ENCODE results near the gene SPNS3. TPM values are rescaled to one million over a fixed set of nuclear protein-coding genes. Genes with fewer than 3 reads are reported as not detected.

SPNS3 gene
- total RNA-seq (2014; rRNA removed; shearing (Covaris generic)), result 0.52 TPM in 1 of 2 replicates, not detected in the other

GRCh38 chr17:4433515-4434031 lies at the start of gene SPNS3:
TSS of gene SPNS3 (plus strand) at chr17:4433940. CDS start at chr17:4433968, 28 bp downstream.
- no peaks in the 10 kb centered on the region for H3K36me3 ChIP-seq (replicated peaks; ENCODE audit: control insufficient read depth, insufficient read depth, low read length)
- H3K27me3 ChIP-seq (ENCODE audit: control insufficient read depth, insufficient read depth, low read length), result no peaks in the 10 kb centered on the region
- H3K4me3 ChIP-seq (ENCODE audit: insufficient read depth, low read depth, low read length), result no peak within 1 kb of the TSS
- peak; percentile 22 for DNase-seq

GRCh38 chr17:4386406-4386805 lies 47.3 kb upstream of the SPNS3 start:
- DNase-seq, result no peak
- Histone ChIP-seq H3K36me3 (replicated peaks; ENCODE audit: control insufficient read depth, insufficient read depth, low read length) (no peaks in the 10 kb centered on the region), H3K4me3 (ENCODE audit: insufficient read depth, low read depth, low read length) (no peak overlapping the region), H3K27me3 (ENCODE audit: control insufficient read depth, insufficient read depth, low read length) (no peaks in the 10 kb centered on the region)

GRCh38 chr17:4387137-4387536 lies 46.6 kb upstream of the SPNS3 start:
- no peaks in the 10 kb centered on the region for H3K36me3 ChIP-seq (replicated peaks; ENCODE audit: control insufficient read depth, insufficient read depth, low read length)
- H3K4me3 ChIP-seq (ENCODE audit: insufficient read depth, low read depth, low read length), result no peak overlapping the region
- no peak for DNase-seq
- H3K27me3 ChIP-seq (ENCODE audit: control insufficient read depth, insufficient read depth, low read length), result no peaks in the 10 kb centered on the region

- no peaks in the 10 kb centered on the region for H3K36me3 ChIP-seq (replicated peaks; ENCODE audit: control insufficient read depth, insufficient read depth, low read length)
Measured at GRCh38 chr17:4389079-4389478, 44.7 kb upstream of the SPNS3 start.

GRCh38 chr17:4393806-4394205 lies 39.9 kb upstream of the SPNS3 start:
- peak; percentile 34 for DNase-seq
- no peaks in the 10 kb centered on the region for H3K27me3 ChIP-seq (ENCODE audit: control insufficient read depth, insufficient read depth, low read length)
- no peak overlapping the region for H3K4me3 ChIP-seq (ENCODE audit: insufficient read depth, low read depth, low read length)
- no peaks in the 10 kb centered on the region for H3K36me3 ChIP-seq (replicated peaks; ENCODE audit: control insufficient read depth, insufficient read depth, low read length)

More at GRCh38 chr17:4389079-4389478, 44.7 kb upstream of the SPNS3 start:
- no peaks in the 10 kb centered on the region for H3K27me3 ChIP-seq (ENCODE audit: control insufficient read depth, insufficient read depth, low read length)
- peak; percentile 69 for DNase-seq
- no peak overlapping the region for H3K4me3 ChIP-seq (ENCODE audit: insufficient read depth, low read depth, low read length)

GRCh38 chr17:4394208-4395110 lies 39.3 kb upstream of the SPNS3 start:
- H3K36me3 ChIP-seq (replicated peaks; ENCODE audit: control insufficient read depth, insufficient read depth, low read length), result no peaks in the 10 kb centered on the region
- H3K27me3 ChIP-seq (ENCODE audit: control insufficient read depth, insufficient read depth, low read length), result no peaks in the 10 kb centered on the region
- no peak for DNase-seq
- H3K4me3 ChIP-seq (ENCODE audit: insufficient read depth, low read depth, low read length), result no peak overlapping the region

GRCh38 chr17:4395111-4395478 lies 38.6 kb upstream of the SPNS3 start:
- H3K4me3 ChIP-seq (ENCODE audit: insufficient read depth, low read depth, low read length), result no peak overlapping the region
- no peaks in the 10 kb centered on the region for H3K36me3 ChIP-seq (replicated peaks; ENCODE audit: control insufficient read depth, insufficient read depth, low read length)
- H3K27me3 ChIP-seq (ENCODE audit: control insufficient read depth, insufficient read depth, low read length), result no peaks in the 10 kb centered on the region
- no peak for DNase-seq

- DNase-seq, result no peak
- H3K27me3 ChIP-seq (ENCODE audit: control insufficient read depth, insufficient read depth, low read length), result no peaks in the 10 kb centered on the region
- H3K36me3 ChIP-seq (replicated peaks; ENCODE audit: control insufficient read depth, insufficient read depth, low read length), result no peaks in the 10 kb centered on the region
- H3K4me3 ChIP-seq (ENCODE audit: insufficient read depth, low read depth, low read length), result no peak overlapping the region
Measured at GRCh38 chr17:4397840-4398239, 35.9 kb upstream of the SPNS3 start.

GRCh38 chr17:4405038-4405669 lies 28.6 kb upstream of the SPNS3 start:
- no peaks in the 10 kb centered on the region for H3K36me3 ChIP-seq (replicated peaks; ENCODE audit: control insufficient read depth, insufficient read depth, low read length)
- no peak for DNase-seq
- no peak overlapping the region for H3K4me3 ChIP-seq (ENCODE audit: insufficient read depth, low read depth, low read length)
- no peaks in the 10 kb centered on the region for H3K27me3 ChIP-seq (ENCODE audit: control insufficient read depth, insufficient read depth, low read length)

- Histone ChIP-seq H3K4me3 (ENCODE audit: insufficient read depth, low read depth, low read length) (no peak overlapping the region), H3K27me3 (ENCODE audit: control insufficient read depth, insufficient read depth, low read length) (no peaks in the 10 kb centered on the region), H3K36me3 (replicated peaks; ENCODE audit: control insufficient read depth, insufficient read depth, low read length) (no peaks in the 10 kb centered on the region)
- no peak for DNase-seq
Measured at GRCh38 chr17:4405699-4406098, 28.0 kb upstream of the SPNS3 start.

- no peak for DNase-seq
- Histone ChIP-seq H3K27me3 (ENCODE audit: control insufficient read depth, insufficient read depth, low read length) (no peaks in the 10 kb centered on the region), H3K36me3 (replicated peaks; ENCODE audit: control insufficient read depth, insufficient read depth, low read length) (no peaks in the 10 kb centered on the region), H3K4me3 (ENCODE audit: insufficient read depth, low read depth, low read length) (no peak overlapping the region)
Measured at GRCh38 chr17:4406386-4406785, 27.4 kb upstream of the SPNS3 start.

- Histone ChIP-seq H3K27me3 (ENCODE audit: control insufficient read depth, insufficient read depth, low read length) (no peaks in the 10 kb centered on the region), H3K4me3 (ENCODE audit: insufficient read depth, low read depth, low read length) (no peak overlapping the region), H3K36me3 (replicated peaks; ENCODE audit: control insufficient read depth, insufficient read depth, low read length) (no peaks in the 10 kb centered on the region)
- no peak for DNase-seq
Measured at GRCh38 chr17:4407216-4407615, 26.5 kb upstream of the SPNS3 start.

- no peak for DNase-seq
- Histone ChIP-seq H3K4me3 (ENCODE audit: insufficient read depth, low read depth, low read length) (no peak overlapping the region), H3K27me3 (ENCODE audit: control insufficient read depth, insufficient read depth, low read length) (no peaks in the 10 kb centered on the region), H3K36me3 (replicated peaks; ENCODE audit: control insufficient read depth, insufficient read depth, low read length) (no peaks in the 10 kb centered on the region)
Measured at GRCh38 chr17:4407851-4408250, 25.9 kb upstream of the SPNS3 start.

GRCh38 chr17:4409659-4410058 lies 24.1 kb upstream of the SPNS3 start:
- no peaks in the 10 kb centered on the region for H3K27me3 ChIP-seq (ENCODE audit: control insufficient read depth, insufficient read depth, low read length)
- DNase-seq, result no peak
- no peak overlapping the region for H3K4me3 ChIP-seq (ENCODE audit: insufficient read depth, low read depth, low read length)
- H3K36me3 ChIP-seq (replicated peaks; ENCODE audit: control insufficient read depth, insufficient read depth, low read length), result no peaks in the 10 kb centered on the region

GRCh38 chr17:4411201-4411600 lies 22.5 kb upstream of the SPNS3 start:
- Histone ChIP-seq H3K27me3 (ENCODE audit: control insufficient read depth, insufficient read depth, low read length) (no peaks in the 10 kb centered on the region), H3K36me3 (replicated peaks; ENCODE audit: control insufficient read depth, insufficient read depth, low read length) (no peaks in the 10 kb centered on the region), H3K4me3 (ENCODE audit: insufficient read depth, low read depth, low read length) (no peak overlapping the region)
- no peak for DNase-seq

Measured in H7 (cell line).